HG03039 (cell line): Measurements from ENCODE around the gene INTS1.
A peak's percentile ranks its signal among the peaks of the same experiment; 100 is the strongest.

Experiments used
- ATAC-seq: cut with Tn5 transposase; IDR thresholded peaks from one replicate; pipeline ENCODE4 v1.9.1; 2021; ENCODE audit warnings: mild to moderate bottlenecking, moderate library complexity; ENCODE audit not compliant: unreplicated experiment

INTS1 gene, protein sequence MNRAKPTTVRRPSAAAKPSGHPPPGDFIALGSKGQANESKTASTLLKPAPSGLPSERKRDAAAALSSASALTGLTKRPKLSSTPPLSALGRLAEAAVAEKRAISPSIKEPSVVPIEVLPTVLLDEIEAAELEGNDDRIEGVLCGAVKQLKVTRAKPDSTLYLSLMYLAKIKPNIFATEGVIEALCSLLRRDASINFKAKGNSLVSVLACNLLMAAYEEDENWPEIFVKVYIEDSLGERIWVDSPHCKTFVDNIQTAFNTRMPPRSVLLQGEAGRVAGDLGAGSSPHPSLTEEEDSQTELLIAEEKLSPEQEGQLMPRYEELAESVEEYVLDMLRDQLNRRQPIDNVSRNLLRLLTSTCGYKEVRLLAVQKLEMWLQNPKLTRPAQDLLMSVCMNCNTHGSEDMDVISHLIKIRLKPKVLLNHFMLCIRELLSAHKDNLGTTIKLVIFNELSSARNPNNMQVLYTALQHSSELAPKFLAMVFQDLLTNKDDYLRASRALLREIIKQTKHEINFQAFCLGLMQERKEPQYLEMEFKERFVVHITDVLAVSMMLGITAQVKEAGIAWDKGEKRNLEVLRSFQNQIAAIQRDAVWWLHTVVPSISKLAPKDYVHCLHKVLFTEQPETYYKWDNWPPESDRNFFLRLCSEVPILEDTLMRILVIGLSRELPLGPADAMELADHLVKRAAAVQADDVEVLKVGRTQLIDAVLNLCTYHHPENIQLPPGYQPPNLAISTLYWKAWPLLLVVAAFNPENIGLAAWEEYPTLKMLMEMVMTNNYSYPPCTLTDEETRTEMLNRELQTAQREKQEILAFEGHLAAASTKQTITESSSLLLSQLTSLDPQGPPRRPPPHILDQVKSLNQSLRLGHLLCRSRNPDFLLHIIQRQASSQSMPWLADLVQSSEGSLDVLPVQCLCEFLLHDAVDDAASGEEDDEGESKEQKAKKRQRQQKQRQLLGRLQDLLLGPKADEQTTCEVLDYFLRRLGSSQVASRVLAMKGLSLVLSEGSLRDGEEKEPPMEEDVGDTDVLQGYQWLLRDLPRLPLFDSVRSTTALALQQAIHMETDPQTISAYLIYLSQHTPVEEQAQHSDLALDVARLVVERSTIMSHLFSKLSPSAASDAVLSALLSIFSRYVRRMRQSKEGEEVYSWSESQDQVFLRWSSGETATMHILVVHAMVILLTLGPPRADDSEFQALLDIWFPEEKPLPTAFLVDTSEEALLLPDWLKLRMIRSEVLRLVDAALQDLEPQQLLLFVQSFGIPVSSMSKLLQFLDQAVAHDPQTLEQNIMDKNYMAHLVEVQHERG (N-terminal part only)

DNA sequence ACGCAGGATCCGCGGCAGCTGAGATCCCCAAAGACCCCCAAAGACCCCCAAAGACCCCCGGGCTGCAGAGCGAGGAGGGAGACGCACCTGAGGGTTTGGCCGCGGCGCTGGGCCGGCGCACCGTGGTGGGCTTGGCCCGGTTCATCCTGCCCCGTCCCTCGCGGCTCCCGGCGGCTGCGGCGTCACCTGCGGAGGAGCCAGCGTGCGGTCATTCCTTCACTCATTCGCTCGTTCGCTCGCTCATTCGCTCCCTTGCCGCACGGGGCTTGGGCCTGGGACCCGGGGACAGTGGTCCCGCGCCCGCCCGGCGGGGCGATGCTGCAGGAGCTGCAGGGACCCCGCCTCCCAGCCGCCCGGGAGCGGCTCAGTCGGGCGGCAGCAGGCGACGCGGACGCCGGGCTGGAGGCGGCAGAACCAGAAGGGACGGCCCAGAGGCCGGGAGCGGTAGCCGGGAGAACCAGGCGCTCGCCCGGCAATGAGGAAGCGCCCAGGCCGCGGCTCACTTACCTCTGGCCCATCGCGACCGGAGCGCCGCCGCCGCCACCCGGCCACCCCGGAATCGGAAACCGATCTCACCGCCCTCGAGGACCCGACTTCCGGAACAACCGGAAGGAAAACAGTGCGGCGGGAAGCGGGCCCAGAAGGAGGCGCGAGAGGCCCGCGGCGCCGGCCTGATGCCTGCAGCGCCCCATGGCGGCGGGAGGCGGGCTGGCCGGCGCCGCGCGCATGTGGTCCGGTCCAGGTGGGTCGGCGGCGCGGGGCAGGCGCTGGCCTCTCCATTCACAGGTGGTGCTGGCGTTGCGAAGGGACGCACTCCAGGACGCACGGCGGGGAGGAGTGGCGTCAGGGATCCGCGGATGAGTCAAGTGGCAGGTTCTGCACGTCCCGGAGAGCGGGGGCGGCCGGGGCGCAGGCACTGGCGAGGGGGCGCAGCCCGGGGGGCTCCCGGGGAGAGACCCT lies at the start of gene INTS1:
TSS of gene INTS1 (minus strand) at position 574 of the 960 bp plus-strand sequence. CDS start at position 145, 429 bp downstream.
- peak; percentile 76 for ATAC-seq

DNA sequence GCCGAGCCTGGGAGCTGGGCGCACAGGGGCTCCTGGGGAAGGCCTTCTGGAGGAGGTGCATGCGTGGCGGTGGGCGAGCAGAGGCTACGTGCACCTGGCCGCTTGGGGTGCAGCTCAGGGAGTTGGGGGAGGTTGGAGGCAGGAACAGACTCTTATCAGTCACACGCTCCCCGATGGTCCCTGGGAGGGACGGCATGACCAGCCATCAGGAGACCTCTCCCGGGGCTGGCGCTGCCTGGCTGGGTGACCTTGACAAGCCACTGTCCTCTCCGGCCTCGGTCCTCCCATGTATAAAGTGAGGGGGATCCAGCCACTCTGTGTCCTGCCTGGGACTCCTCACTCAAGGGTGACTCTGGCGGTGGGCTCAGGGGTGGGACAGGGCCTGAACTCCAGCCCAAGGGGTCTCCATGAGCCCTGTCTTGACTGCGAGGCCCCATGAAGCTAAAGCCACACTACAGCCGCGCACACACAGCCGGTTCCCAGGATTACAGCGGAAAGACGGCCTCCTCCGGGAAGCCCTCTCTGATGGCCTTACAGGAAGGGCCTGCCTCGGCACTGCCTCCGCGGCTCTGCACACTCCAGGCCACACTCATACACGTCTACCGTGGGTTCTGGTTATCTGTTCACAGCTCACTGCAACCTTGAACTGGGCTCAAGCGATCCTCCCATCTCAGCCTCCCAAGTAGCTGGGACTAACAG lies 49.5 kb upstream of the INTS1 start:
- no peak for ATAC-seq

DNA sequence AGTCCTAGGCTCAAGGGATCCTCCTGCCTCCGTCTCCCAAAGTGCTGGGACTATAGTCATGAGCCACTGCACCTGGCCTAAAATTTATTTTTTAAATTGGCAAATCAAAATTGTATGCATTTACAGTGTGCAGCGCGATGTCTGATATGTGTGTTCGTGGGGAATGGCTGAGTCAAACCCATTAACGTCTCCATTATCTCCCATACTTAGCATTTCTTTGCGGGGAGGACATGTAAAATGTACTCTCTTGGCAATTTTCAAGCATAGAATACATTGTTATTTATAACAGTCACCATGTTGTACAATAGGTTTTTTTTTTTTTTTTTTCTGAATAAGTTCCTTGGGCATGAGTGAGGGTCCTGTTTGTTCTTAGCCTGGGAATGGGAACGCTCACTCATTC lies 48.0 kb upstream of the INTS1 start:
- no peak for ATAC-seq

DNA sequence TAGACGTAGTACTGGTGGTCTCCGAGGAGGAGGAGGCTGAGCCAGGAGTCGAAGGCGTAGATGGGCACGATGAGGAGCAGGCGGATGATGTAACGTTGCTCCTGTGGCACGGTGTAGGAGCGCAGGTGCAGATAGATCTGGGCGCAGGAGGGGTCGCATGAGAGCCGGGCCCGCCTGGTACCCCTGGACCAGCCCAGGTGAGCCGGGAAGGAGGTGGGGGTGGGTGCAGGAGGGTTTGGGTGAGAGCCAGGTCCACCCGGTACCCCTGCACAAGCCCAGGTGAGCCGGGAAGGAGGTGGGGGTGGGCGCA lies 46.6 kb upstream of the INTS1 start:
- no peak for ATAC-seq

DNA sequence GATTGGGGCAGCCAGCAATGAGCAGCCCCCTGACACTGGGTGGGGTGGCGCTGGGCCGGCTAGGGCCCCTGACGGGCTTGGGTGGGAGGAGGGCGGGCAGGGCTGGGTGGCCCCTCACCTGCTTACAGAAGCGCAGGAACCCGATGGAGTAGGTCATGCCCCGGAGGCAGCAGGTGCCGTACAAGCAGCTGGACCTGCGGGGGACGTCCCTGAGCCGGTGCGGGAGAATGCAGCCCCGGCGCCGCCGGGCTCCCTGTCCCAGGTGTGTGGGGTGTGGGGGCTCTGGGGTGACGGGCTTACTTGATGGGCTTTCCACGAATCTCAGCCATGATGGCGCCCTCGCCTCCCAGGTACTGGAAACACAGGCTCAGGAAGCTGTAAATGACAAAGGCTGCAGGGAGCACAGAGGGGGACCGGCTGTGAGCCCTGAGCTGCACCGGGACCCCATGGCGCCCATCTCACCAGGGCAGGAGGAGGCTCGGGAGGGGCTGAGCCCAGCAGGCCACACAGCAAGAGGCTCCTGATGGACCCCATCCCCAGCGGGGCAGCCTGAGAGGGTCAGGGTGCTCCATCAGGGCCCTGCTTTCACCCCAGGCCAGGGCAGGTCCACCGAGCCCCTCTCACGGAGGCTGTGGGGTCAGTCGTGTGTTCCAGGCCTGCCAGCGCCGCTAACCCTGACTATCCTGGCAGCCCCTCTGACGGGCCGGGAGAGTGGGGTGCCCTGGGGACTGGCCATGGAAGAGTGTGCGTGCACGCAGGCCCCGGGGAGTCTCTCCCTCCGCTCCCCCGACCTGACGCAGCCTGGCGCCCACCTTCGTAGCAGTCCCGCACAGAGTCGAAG lies 46.0 kb upstream of the INTS1 start:
- ATAC-seq = no peak

DNA sequence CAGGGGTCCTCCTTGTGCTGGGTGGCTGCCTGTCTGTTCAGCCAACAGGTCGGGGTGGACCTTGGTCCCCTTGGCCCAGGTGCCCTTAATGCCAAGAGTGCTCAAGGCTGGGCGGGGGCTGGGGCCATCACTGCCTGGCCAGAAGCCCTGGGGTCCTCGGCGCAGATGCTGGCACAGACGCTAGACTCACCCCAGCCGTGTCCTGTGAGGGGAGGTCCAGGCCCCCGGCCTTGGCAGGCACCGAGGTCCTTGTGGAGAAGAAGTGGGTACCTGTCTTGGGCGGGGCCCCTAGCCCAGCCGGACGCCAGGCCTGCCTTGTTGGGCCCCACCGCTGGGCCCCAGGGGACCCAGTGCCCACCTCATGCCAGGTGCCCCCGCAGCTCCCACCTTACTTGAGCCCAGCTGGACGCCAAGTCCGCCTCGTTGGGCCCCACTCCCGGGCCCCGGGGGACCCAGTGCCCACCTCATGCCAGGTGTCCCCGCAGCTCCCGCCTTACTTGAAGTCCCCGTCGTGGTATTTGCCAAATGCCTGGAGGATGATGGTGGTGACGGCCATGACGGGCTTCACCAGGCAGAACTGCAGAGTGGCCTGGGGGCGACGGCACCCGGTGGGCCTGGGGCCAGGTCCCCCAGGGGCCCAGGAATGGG lies 45.3 kb upstream of the INTS1 start:
- no peak for ATAC-seq

DNA sequence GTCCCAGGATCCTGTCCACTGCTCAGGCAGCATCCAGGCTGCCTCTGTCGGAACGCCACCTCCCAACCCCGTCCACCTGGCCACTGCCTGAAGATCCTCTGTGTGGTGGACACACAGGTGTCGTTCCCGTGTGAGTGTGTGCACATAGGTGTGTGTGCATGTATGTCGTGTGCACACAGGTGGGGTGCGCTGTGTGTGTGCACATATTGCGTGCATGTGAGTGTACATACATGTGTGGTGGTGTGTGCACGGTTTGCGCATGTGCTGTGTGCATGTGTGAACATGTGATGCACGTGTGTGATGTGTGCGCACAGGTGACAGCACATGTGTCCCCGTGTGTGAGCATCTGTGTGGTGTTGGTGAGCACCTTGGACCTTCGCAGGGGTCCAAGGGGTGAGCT lies 44.8 kb upstream of the INTS1 start:
- ATAC-seq = no peak

DNA sequence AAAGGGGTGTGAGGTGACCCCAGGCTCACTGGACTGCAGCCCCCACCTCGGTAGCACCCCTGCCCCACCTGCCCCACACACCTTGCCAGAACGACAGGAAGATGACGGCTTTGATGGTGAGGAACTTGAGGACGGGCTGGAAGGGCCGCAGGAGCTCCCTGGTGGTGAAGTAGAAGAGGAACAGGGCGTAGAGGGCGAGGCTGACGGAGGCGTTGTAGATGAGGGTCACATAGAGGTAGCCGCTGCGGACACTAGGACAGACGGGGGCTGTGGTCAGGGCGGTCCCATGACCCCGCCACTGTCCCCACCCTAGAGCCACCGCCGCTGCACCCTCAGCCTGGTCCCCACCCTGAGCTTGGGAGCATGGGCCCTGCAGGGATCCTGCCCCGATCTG lies 44.2 kb upstream of the INTS1 start:
- ATAC-seq = no peak

DNA sequence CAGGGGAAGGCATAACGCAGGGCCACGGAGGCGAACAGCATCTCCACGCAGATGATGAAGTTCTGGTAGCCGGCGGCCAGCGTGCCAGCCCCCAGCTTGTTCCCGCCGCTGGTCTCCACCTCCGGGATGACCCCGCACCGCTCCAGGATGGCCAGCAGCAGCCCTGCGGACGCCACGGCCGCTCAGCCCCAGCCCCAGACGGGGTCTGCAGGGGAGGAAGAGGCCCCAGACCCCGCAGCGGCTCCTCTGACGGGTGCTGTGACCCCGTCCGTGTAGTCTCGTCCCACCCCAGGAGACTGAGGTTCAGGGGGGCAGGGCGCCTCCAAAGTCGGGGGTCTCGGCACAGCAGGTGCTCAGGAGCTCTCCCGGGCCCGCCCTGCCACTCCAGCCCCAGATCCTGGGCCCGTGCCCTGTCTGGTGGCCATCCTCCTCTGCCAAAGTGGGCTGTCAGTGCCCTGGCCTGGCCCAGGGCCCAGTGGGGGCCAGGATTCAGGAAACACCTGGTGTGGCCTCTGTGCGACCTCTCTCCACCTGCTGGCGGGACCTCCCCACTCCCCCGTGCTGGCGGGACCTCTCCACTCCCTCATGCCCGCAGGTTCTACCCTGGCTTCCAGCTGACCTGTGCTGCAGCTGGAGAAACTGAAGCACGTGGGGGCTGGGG lies 43.7 kb upstream of the INTS1 start:
- ATAC-seq = no peak

DNA sequence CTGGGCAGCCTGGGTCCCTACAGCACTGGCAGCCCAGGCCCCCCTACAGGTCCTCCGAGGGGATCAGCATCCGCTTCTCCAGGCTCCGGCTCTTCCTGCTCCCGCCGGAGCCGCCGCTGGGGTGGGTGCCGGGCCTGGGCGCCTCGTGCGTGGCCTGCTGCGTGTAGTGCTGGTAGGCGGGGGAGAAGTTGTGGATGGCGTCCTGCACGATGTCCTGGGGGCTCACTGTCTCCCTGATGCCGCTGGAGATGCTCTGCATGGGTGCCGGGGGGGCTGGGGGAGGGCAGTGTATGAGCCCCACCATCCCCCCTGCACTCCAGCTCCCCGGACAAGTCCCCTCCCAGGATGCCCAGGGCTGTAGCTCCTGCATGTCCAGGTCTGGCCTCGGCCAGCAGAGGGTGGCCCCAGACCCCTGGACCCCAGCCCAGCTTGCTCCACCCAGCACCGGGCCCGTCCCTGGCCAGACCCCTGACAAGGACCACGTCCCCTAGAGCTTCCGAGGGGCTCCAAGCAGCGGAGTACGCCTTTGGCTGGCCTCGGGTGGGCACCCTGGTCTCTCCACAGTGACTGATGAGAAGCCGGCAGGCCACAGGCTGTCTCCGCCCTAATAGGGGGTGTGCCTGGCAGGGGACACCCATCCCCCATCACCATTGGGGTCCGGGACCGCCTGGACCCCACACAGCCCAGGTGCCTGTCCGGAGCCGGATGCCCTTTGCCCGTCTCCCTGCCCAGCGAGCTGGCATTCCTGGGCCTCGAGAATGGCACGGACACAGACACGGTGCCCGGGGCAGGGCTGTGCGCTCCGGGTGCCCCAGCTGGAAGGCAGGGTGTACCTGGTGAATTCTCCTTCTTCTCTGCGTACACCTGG lies 43.0 kb upstream of the INTS1 start:
- ATAC-seq = no peak

DNA sequence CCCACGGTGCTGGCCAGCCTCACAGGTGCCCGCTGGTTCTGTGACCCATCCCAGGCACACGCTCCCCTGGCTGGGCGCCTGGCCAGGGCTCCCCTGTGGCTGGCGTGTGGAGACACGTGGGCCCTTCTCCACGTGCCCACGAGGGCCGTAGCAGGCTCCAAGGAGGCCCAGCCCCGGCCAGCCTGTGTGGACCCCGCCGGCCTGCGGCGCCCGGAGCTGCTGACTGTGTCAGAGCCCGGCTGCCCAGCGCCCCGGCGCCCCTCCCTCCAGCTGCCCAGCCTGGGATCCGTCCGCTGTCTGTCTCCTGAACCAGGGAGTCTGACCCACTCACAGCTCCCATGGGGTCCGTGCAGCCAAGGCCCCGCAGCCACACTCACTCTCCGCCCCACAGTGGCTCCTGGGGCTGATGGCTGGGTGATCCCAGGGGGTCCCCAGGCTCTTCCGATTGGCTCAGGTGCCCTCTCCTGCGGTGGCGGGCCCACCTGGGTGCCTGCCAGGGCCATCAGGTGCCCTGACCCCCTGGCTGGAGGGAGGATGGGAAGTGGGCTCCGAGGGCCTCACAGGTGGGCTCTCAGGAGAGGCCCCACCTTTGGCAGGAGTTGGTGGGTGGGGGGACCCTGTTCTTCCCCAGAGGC lies 42.2 kb upstream of the INTS1 start:
- no peak for ATAC-seq

DNA sequence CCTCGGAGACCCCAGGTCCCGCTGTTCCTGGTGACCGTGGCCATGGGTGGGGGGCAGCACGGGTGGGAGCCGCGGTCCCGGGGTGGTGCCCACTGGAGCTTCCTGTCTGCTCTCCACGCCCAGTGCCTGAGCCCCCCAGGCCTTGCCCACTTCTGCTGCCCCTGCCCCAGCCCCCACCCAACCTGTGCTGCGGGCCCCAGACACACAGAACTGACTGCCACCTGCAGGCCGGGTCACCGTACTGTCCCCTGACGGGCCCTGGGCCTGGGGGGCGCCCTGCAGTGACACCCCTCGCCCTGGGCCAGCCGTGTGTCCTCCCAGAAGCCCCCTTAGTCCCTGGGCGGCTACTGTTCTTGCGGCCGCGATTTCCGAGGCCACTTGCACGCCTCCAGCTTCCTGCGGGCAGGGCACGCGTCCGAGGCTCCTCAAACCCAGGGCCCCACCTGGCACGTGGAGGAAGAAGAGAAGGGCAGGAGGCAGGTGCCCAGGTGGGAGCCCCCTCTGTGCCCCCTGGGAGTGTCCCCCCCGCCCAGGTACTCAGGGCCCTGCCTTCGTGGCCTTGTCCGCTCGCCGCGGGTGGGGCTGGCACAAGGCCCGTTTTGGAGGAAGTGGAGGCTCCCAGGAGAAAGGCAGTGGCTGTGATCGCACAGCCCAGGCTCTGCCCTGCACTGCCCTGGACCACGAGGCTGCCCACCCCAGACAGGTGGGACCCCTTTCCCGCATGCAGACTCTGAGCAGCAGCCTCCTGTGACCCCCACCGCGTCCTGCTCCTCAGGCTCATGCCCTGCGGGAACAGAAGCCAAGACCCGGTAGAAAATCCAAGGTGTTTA lies 41.4 kb upstream of the INTS1 start:
- ATAC-seq = no peak

DNA sequence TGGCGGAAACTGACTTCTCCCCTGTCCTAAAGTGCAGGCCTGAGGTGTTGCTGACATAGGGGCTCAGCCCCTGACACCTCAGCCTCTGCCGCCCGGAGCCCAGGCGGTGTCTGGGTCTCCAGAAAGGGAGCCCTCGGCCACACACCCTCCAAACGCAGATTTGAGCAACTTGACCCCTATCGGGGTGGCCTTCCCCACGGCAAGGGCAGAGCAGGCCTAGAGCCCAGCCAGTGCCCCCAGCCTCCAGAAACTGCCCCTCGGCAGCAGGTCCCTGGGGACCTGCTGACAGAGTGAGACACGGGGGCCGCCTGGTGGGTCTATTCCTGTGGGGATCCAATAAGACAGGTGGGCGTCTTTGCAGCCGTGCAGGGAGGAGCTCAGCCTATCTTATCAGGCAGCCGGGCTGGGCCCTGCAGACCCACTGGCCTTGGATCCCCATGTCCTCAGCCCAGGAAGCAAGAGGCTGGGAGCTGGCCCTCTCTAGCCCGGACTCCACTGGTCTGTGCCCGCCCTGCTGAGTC lies 40.8 kb upstream of the INTS1 start:
- no peak for ATAC-seq

DNA sequence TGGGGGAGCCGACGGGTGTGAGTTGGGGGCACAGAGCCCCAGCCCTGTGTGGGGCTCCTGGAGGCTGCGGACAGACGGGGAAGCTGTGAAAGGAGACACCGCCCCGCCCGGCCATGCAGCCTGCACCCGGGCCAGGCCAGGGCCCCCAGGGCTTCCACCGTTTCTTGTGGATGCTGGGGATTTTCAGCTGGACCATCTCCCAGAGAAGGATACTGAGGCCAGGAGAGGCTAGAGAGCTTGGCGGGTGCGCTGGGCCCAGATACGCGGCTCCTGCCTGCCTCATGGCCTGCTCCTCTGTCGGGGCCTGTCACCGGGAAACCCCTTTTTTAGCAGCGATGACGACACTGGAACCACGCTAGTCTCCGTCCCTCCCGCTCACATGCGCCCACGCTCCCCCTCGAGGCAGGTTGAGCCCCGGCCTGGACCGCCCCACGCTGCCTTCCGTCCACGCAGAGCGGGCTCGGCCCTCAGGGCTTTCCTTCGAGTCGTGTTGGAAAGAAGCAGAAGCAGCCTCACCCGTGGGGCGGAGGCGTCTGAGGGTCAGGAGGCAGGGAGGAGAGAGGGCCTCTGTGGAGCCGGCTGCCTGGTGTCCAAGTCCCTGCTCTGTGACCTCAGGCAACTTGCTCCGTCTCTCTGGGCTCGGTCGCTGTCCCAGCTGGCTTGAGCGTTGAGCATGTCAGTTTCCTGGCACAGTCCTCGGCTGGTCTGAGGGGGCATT lies 40.1 kb upstream of the INTS1 start:
- no peak for ATAC-seq

DNA sequence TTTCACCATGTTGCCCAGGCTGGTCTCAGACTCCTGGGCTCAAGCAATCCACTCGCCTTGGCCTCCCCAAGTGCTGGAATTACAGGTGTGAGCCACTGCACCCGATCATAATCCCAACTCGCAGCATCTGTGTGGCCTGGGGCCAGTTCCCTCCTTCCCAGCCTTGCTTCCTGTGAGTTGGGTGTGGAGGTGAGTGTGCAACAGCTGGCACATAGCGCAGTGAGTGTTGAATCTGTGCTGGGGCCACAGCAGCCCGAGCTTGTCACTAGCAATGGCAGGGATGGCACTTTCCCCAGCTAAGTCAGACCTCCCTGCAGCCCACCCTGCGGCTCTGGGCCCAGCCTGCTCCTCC lies 39.6 kb upstream of the INTS1 start:
- no peak for ATAC-seq
